Stimulated activated naive CD8-positive, alpha-beta T cell treated with anti-CD3 and anti-CD28 coated beads, Interleukin-15, Interleukin-2, amounts not matched to agents 100 U/mL and 50 U/mL, for 24 hours (primary cell): ENCODE data around the gene PRAMEF26.
"Not testable (repeated sequence)": the region's sequence is repeated elsewhere in the genome, so short reads cannot be mapped to it uniquely, and the experiment has no call there.

Source experiments
- ATAC-seq: fragments of 150-1000 bp; cut with Tn5 transposase; one replicate; pipeline ENCODE4 v1.10.0; 2021
- DNase-seq: peaks from one replicate; pipeline ENCODE4 v3.0.0; 2021

PRAMEF26 gene

GRCh38 chr1:13155909-13156308 is at the start of gene PRAMEF26:
Gene PRAMEF26 (minus strand): TSS chr1:13156009. CDS start chr1:13153095, 2,914 bp downstream.
- ATAC-seq, DNase-seq: not testable (repeated sequence)

GRCh38 chr1:13201309-13201708 is 45.5 kb upstream of the PRAMEF26 start, which contains the start of gene PRAMEF13:
Gene PRAMEF13 (minus strand): TSS chr1:13201409. CDS start chr1:13199589, 1,820 bp downstream.
- DNase-seq, ATAC-seq: not testable (repeated sequence)

GRCh38 chr1:13171548-13171947 is 15.7 kb upstream of the PRAMEF26 start, which contains the start of gene PRAMEF9:
Gene PRAMEF9 (plus strand): TSS chr1:13171848. CDS start chr1:13175281, 3,433 bp downstream.
- DNase-seq, ATAC-seq: not testable (repeated sequence)

GRCh38 chr1:13165531-13165930 is 9.7 kb upstream of the PRAMEF26 start, which contains the start of gene HNRNPCL4:
Gene HNRNPCL4 (minus strand): TSS chr1:13165631. CDS start chr1:13165467, 164 bp downstream.
- DNase-seq, ATAC-seq: not testable (repeated sequence)

- not testable (repeated sequence) for DNase-seq, ATAC-seq
Observed at GRCh38 chr1:13116754-13117153, 39.1 kb downstream of the PRAMEF26 start, which contains the start of gene HNRNPCL2. Gene HNRNPCL2 (minus strand): TSS chr1:13116854. CDS start chr1:13116400, 454 bp downstream.
